GM12878 (cell line): Measurements from ENCODE around the gene SBNO2. TPM values are rescaled to one million over a fixed set of nuclear protein-coding genes. Genes with fewer than 3 reads are reported as not detected.

Experiments used
- ATF7 ChIP-seq: fragments of 450-650 bp; IDR thresholded peaks from 2 replicates; pipeline ENCODE4 v1.6.1; 2016; ENCODE audit warnings: low read depth, mild to moderate bottlenecking
- BACH1 ChIP-seq: fragments of 450-650 bp; IDR thresholded peaks from 2 replicates; pipeline ENCODE4 v1.6.1; 2017; ENCODE audit warnings: mild to moderate bottlenecking, borderline replicate concordance
- BHLHE40 ChIP-seq, 2 experiments: fragments of 450-650 bp in 1 of 2; IDR thresholded peaks; 2 replicates each; pipeline ENCODE4 v1.6.1; 2011 to 2017; ENCODE audit warnings: low read depth in 2 of 2, borderline replicate concordance in 1 of 2, improper control_type of control experiment in 1 of 2, low read length in 1 of 2, mild to moderate bottlenecking in 1 of 2
- CBX5 ChIP-seq: sonication (generic); IDR thresholded peaks from 2 replicates; pipeline ENCODE4 v1.6.1; 2016; ENCODE audit warnings: low read depth, moderate library complexity, mild to moderate bottlenecking, inconsistent platforms
- CHD1 ChIP-seq: IDR thresholded peaks from 2 replicates; pipeline ENCODE4 v1.6.1; 2012; ENCODE audit warnings: low read depth, low read length, improper control_type of control experiment
- CREB1 ChIP-seq: IDR thresholded peaks from 2 replicates; pipeline ENCODE4 v1.6.1; 2012; ENCODE audit warnings: low read depth, mild to moderate bottlenecking, inconsistent platforms
- CREM ChIP-seq: IDR thresholded peaks from 2 replicates; pipeline ENCODE4 v1.6.1; 2014; ENCODE audit warnings: antibody characterized with exemption, low read depth
- KLF5 ChIP-seq: fragments of 450-650 bp; IDR thresholded peaks from 2 replicates; pipeline ENCODE4 v1.6.1; 2014; ENCODE audit warnings: mild to moderate bottlenecking; ENCODE audit not compliant: partially characterized antibody
- MEF2B ChIP-seq: fragments of 450-650 bp; IDR thresholded peaks from 2 replicates; pipeline ENCODE4 v1.6.1; 2018; ENCODE audit warnings: mild to moderate bottlenecking, moderate library complexity; ENCODE audit not compliant: partially characterized antibody, poor library complexity, severe bottlenecking
- MXI1 ChIP-seq: fragments of 150-350 bp; IDR thresholded peaks from 2 replicates; pipeline ENCODE4 v1.6.1; 2011; ENCODE audit warnings: low read depth, mild to moderate bottlenecking, inconsistent platforms, low read length, improper control_type of control experiment
- NFXL1 ChIP-seq: fragments of 450-650 bp; IDR thresholded peaks from 2 replicates; pipeline ENCODE4 v1.6.1; 2017; ENCODE audit warnings: antibody characterized with exemption, mild to moderate bottlenecking, borderline replicate concordance
- NKRF ChIP-seq: fragments of 450-650 bp; conservative IDR thresholded peaks from 2 replicates; pipeline ENCODE4 v1.6.1; 2017; ENCODE audit warnings: mild to moderate bottlenecking, moderate library complexity
- NR2C1 ChIP-seq: fragments of 450-650 bp; IDR thresholded peaks from 2 replicates; pipeline ENCODE4 v1.6.1; 2017; ENCODE audit warnings: antibody characterized with exemption, mild to moderate bottlenecking, moderate library complexity
- NR2F1 ChIP-seq: fragments of 450-650 bp; conservative IDR thresholded peaks from 2 replicates; pipeline ENCODE4 v1.6.1; 2017; ENCODE audit warnings: mild to moderate bottlenecking
- PML ChIP-seq: IDR thresholded peaks from 2 replicates; pipeline ENCODE4 v1.6.1; 2012; ENCODE audit warnings: low read length, inconsistent platforms
- POLR2AphosphoS5 ChIP-seq: IDR thresholded peaks from 2 replicates; pipeline ENCODE4 v1.6.1; 2011; ENCODE audit warnings: mild to moderate bottlenecking, low read length, inconsistent platforms
- SRF ChIP-seq, 2 experiments: IDR thresholded peaks; 2 replicates each; pipeline ENCODE4 v1.6.1; 2011; ENCODE audit warnings: low read depth in 2 of 2, low read length in 2 of 2, mild to moderate bottlenecking in 1 of 2, moderate library complexity in 1 of 2
- USF1 ChIP-seq: IDR thresholded peaks from 2 replicates; pipeline ENCODE4 v1.6.1; 2011; ENCODE audit warnings: borderline replicate concordance, low read depth, mild to moderate bottlenecking, moderate library complexity, mixed read lengths, low read length; ENCODE audit not compliant: insufficient read depth; ENCODE audit errors: extremely low read length
- polyA plus RNA-seq, 11 experiments: library from polyadenylated mRNA; depleted of rRNA in 4 of 11; unstranded in 6 of 11; stranded (reverse) in 5 of 11; fragments of >200 nt; fragmentation: Nextera tagmentation in 4 of 11; fragmentation: Illumina TruSeq in 1 of 11; extraction: Ambion mirVana in 4 of 11; extraction: Trizol in 1 of 11; gene quantifications; 1 replicate in 1 of 11; 2 replicates in 10 of 11; pipeline versions ENCODE4 v1.2.1 to v1.2.3, GENCODE V29; 2011 to 2016; ENCODE audit warnings: inconsistent platforms in 2 of 11, missing spikeins in 2 of 11, low read depth in 1 of 11
- total RNA-seq, 4 experiments: library from RNA; depleted of rRNA in 3 of 4; stranded (reverse); fragments of >200 nt in 3 of 4; fragmentation: Illumina TruSeq in 1 of 4; extraction: Trizol in 1 of 4; gene quantifications; 2 replicates each; pipeline versions ENCODE4 v1.2.1 to v1.2.3, GENCODE V29; 2013 to 2021
- TF ChIP-seq, protein P1 (sequence below): fragments of 450-650 bp; IDR thresholded peaks from 2 replicates; pipeline ENCODE4 v1.6.1; 2016; ENCODE audit warnings: mild to moderate bottlenecking
- TF ChIP-seq, protein P2 (sequence below): IDR thresholded peaks from 2 replicates; pipeline ENCODE4 v1.6.1; 2011; ENCODE audit warnings: borderline replicate concordance, low read depth, mild to moderate bottlenecking, moderate library complexity, low read length; ENCODE audit not compliant: insufficient read depth, poor library complexity, severe bottlenecking

SBNO2 gene
- total and polyA plus RNA-seq, 10 of the 15 experiments (the other 5 are each of a cell fraction or from before 2014, with no cell fraction given): 0.08 to 44.6 (median 5.4) TPM

DNA sequence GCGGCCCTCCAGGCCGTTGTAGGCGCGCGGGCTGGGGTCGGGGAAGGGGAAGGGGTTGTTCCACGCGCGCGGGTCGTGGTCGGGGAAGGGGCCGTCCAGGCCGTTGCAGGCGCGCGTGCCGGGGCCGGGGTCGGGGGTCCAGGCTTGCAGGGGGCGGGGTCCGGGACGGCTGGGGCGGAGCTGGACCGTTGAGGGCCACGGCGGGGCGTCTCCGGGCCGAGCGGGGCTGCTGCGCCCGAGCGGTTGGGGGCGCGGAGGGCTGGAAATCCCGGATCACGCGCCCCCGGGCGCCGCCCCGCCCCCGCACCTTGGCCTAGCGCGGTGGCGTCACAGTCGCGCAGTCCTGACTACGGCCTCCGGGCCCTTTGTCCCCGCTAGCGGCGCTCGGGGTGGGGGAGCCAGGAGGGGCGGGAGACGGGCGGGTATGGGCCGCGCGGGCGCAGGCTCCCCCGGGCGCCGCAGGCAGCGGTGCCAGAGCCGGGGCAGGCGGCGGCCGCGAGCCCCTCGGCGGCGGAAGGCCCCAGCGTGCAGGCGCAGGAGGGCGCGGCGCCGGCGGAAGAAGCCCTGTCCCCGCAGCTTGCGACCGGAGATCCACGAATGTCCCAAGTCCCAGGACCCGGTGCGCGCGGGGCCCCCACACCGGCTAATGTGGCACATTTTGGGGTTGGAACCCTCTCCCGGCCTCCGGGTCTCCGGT lies 69.6 kb downstream of the SBNO2 start (continued):
- peak; percentile 74 for TF ChIP-seq BACH1
- TF ChIP-seq CREM: peak; percentile 42; the same call in 1 of the 2 replicates
- TF ChIP-seq, protein P1, sequence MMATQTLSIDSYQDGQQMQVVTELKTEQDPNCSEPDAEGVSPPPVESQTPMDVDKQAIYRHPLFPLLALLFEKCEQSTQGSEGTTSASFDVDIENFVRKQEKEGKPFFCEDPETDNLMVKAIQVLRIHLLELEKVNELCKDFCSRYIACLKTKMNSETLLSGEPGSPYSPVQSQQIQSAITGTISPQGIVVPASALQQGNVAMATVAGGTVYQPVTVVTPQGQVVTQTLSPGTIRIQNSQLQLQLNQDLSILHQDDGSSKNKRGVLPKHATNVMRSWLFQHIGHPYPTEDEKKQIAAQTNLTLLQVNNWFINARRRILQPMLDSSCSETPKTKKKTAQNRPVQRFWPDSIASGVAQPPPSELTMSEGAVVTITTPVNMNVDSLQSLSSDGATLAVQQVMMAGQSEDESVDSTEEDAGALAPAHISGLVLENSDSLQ: no peak
- 0 out of 2 replicates have a peak, but pooled peaks have one; percentile 11 for TF ChIP-seq PML
- 0 out of 4 replicates have a peak, but pooled peaks of 1 of the 2 experiments have one; percentile 24 for TF ChIP-seq SRF (IDR thresholded peaks at IDR 0.05; ENCODE audit: low read depth in 2 of 2, low read length in 2 of 2)
- TF ChIP-seq USF1: peak; percentile 39
- no peak for TF ChIP-seq CBX5
- TF ChIP-seq POLR2AphosphoS5: 0 out of 2 replicates have a peak, but pooled peaks have one; percentile 46
- peak; percentile 81 for TF ChIP-seq CREB1
- TF ChIP-seq, protein P2, sequence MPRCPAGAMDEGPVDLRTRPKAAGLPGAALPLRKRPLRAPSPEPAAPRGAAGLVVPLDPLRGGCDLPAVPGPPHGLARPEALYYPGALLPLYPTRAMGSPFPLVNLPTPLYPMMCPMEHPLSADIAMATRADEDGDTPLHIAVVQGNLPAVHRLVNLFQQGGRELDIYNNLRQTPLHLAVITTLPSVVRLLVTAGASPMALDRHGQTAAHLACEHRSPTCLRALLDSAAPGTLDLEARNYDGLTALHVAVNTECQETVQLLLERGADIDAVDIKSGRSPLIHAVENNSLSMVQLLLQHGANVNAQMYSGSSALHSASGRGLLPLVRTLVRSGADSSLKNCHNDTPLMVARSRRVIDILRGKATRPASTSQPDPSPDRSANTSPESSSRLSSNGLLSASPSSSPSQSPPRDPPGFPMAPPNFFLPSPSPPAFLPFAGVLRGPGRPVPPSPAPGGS: peak; percentile 47
- TF ChIP-seq ATF7: no peak
- peak; percentile 46; the same call in 1 of the 2 replicates for TF ChIP-seq MXI1
- no peak for TF ChIP-seq NFXL1
- no peak for TF ChIP-seq MEF2B
- peak; percentile 49 to 87; a peak in 3 of 4 replicates for TF ChIP-seq BHLHE40 (IDR thresholded peaks at IDR 0.05; ENCODE audit: borderline replicate concordance in 1 of 2, low read depth in 2 of 2, low read length in 1 of 2)
- TF ChIP-seq NR2F1: peak; percentile 35
- TF ChIP-seq NKRF: peak; percentile 82
- peak; percentile 47 for TF ChIP-seq KLF5
- no peak for TF ChIP-seq CHD1
- 0 out of 2 replicates have a peak, but pooled peaks have one; percentile 22 for TF ChIP-seq NR2C1
